Osteocyte (in vitro differentiated cells): ENCODE measurements around the gene ZNF98. TPM values are rescaled to one million over a fixed set of nuclear protein-coding genes. Genes with fewer than 3 reads are reported as not detected.

Source experiments
- DNase-seq: peaks from one replicate; pipeline ENCODE4 v3.0.0; 2021; ENCODE audit warnings: mixed read lengths; ENCODE audit not compliant: unreplicated experiment; ENCODE audit errors: extremely low spot score
- H3K27ac Mint-ChIP-seq: one replicate; pipeline ENCODE4 v1.8.0; 2021; ENCODE audit warnings: mild to moderate bottlenecking, mixed read lengths; ENCODE audit not compliant: unreplicated experiment
- H3K27me3 Mint-ChIP-seq: one replicate; pipeline ENCODE4 v1.8.0; 2021; ENCODE audit warnings: mixed read lengths; ENCODE audit not compliant: unreplicated experiment
- H3K36me3 Mint-ChIP-seq: one replicate; pipeline ENCODE4 v1.8.0; 2021; ENCODE audit warnings: mixed read lengths; ENCODE audit not compliant: unreplicated experiment
- H3K4me1 Mint-ChIP-seq: one replicate; pipeline ENCODE4 v1.8.0; 2021; ENCODE audit warnings: mixed read lengths; ENCODE audit not compliant: unreplicated experiment
- H3K4me3 Mint-ChIP-seq: one replicate; pipeline ENCODE4 v1.8.0; 2021; ENCODE audit warnings: mild to moderate bottlenecking, moderate library complexity, mixed read lengths; ENCODE audit not compliant: unreplicated experiment
- H3K9me3 Mint-ChIP-seq: one replicate; pipeline ENCODE4 v1.8.0; 2021; ENCODE audit warnings: mixed read lengths; ENCODE audit not compliant: unreplicated experiment
- total RNA-seq: library from RNA; stranded (reverse); gene quantifications from 2 replicates; pipeline ENCODE4 v1.2.1, GENCODE V29; 2021
- TF ChIP-seq, protein P1 (sequence below): fragments of 200-600 bp; sonication (generic); IDR thresholded peaks from 2 replicates; pipeline ENCODE4 v1.5.0; 2021; ENCODE audit warnings: antibody characterized with exemption, mild to moderate bottlenecking, moderate library complexity

ZNF98 gene
- total RNA-seq, 1 donor from 2014 or later, result not detected

DNA sequence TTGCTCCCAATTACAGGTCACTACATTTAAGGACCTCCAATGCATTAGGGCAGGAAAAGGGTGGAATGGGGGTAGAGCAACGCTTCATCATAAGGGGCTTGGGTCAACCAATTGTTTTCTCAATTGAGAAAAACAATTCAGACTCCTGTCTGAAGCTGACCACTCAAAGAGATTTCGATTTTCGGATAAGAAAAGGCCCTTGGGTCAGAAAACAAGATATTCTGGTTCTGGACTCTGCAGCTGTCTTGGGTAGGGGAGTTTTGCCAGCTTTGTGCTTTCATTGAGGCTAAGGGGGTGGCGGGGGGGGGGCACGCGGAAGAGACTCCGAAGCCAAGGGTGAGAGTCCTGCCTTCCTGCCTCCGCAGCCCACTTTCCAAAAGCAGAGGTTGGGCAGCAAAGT lies 4.8 kb upstream of the ZNF98 start:
- H3K4me3 Mint-ChIP-seq, result no peak overlapping the region
- no peaks in the 10 kb centered on the region for H3K4me1 Mint-ChIP-seq
- peaks cover 21% of the 10 kb centered on the region for H3K9me3 Mint-ChIP-seq
- H3K27me3 Mint-ChIP-seq, result no peaks in the 10 kb centered on the region
- H3K27ac Mint-ChIP-seq, result no peak overlapping the region
- TF ChIP-seq, protein P1, sequence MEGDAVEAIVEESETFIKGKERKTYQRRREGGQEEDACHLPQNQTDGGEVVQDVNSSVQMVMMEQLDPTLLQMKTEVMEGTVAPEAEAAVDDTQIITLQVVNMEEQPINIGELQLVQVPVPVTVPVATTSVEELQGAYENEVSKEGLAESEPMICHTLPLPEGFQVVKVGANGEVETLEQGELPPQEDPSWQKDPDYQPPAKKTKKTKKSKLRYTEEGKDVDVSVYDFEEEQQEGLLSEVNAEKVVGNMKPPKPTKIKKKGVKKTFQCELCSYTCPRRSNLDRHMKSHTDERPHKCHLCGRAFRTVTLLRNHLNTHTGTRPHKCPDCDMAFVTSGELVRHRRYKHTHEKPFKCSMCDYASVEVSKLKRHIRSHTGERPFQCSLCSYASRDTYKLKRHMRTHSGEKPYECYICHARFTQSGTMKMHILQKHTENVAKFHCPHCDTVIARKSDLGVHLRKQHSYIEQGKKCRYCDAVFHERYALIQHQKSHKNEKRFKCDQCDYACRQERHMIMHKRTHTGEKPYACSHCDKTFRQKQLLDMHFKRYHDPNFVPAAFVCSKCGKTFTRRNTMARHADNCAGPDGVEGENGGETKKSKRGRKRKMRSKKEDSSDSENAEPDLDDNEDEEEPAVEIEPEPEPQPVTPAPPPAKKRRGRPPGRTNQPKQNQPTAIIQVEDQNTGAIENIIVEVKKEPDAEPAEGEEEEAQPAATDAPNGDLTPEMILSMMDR, result no peak
- H3K36me3 Mint-ChIP-seq, result no peaks in the 10 kb centered on the region
- DNase-seq, result no peak

DNA sequence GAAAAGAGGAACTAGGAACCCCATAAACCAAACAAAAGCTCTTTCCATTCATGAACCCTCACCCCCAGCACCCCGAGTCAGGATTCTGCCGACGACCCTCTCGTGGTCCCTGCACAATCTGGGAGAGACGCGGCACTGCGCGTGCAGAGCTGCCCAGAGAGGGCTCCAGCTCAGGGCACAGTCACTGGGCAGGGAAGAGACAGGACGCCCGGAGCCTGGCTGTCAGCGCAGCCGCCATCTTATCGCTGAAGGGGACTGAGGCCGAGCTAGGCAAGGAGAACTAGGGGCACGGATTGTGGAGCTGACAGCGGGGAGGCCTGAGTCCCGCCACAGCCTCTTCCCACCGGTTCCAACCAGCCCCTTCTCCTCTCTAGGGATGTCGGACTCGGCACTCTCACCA lies 349 bp downstream of the ZNF98 start:
- no peak overlapping the region for H3K27ac Mint-ChIP-seq
- H3K9me3 Mint-ChIP-seq, result peaks cover 36% of the 10 kb centered on the region
- TF ChIP-seq, protein P1, result no peak
- H3K36me3 Mint-ChIP-seq, result no peaks in the 10 kb centered on the region
- no peaks in the 10 kb centered on the region for H3K4me1 Mint-ChIP-seq
- no peak for DNase-seq
- H3K27me3 Mint-ChIP-seq, result no peaks in the 10 kb centered on the region
- no peak overlapping the region for H3K4me3 Mint-ChIP-seq

DNA sequence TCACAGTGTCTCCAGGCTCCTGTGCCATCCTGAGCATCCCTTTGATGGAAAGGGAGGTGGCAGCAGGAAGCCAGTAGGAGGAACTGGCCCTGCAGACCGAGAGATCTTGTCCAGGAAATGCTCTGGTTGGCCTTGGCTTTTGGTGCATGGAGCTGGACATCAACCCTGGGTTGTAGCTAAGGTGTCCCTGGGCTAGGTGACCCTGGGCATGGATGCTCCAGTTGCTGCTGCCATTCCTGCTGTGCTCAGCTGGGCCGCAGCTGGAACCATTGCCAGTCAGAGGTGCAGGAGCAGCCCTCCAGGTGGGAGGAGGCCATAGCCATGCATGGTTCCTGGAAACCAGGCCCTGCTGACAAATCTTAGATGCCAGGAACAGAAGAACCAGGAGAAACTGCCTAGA lies 67.5 kb downstream of the ZNF98 start:
- Mint-ChIP-seq H3K4me3 (no peak overlapping the region), H3K4me1 (no peaks in the 10 kb centered on the region)

More for the DNA sequence above, 67.5 kb downstream of the ZNF98 start:
- H3K27me3 Mint-ChIP-seq, result no peaks in the 10 kb centered on the region
- TF ChIP-seq, protein P1, result no peak
- no peak overlapping the region for H3K27ac Mint-ChIP-seq
- peak; percentile 57 for DNase-seq
- H3K9me3 Mint-ChIP-seq, result peaks cover 28% of the 10 kb centered on the region
- H3K36me3 Mint-ChIP-seq, result no peaks in the 10 kb centered on the region

Other genes with a start within 250 kb of the ZNF98 start
- not detected in 2 replicates for gene ZNF676, start 225.4 kb downstream of the ZNF98 start, total RNA-seq
- gene ZNF729, start 135.9 kb downstream of the ZNF98 start, total RNA-seq, result not detected in 2 replicates
- gene ZNF492, start 212.0 kb upstream of the ZNF98 start, total RNA-seq, result not detected in 2 replicates